GM10248 (cell line): ENCODE results near the gene DIP2B.

ENCODE experiments used
- CTCF ChIA-PET: fragments of 300-600 bp; sonication (Branson Sonifier 250); formaldehyde crosslinking; extraction: SDS; loops from one replicate; lab custom pipeline; 2021; ENCODE audit warnings: antibody characterized with exemption; lab: Yijun Ruan, JAX
- POLR2A ChIA-PET: fragments of 350-650 bp; sonication (Branson Sonifier 250); formaldehyde crosslinking; extraction: SDS; loops from one replicate; lab custom pipeline; 2020; ENCODE audit warnings: antibody characterized with exemption; lab: Yijun Ruan, JAX
- DNase-seq: peaks from one replicate; pipeline ENCODE4 v3.0.0; 2012; ENCODE audit errors: extremely low spot score
- TF ChIP-seq, protein P1 (sequence below): IDR thresholded peaks from 2 replicates; pipeline ENCODE4 v1.5.1; 2012; ENCODE audit warnings: mild to moderate bottlenecking, low read depth; ENCODE audit errors: extremely low read depth, missing control alignments, control extremely low read depth

The DIP2B gene

DNA sequence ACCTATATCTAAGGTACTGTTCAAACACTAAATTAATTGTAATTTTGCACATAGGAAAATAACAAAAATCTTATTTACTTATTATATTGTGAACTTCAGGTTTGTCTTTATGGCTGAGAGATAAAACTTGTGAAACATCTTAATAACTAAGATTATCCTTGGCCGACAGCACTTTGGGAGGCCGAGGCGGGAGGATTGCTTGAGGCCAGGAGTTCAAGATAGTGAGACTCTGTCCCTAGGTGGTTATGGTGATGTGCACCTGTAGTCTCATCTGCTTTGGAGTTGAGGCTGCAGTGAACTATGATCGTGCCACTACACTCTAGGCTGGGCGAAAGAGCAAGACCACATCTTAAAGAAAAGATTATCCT lies 22.6 kb downstream of the DIP2B start:
- DNase-seq = no peak
- ChIA-PET POLR2A (no interaction called here), CTCF (no interaction called here)
- TF ChIP-seq, protein P1, sequence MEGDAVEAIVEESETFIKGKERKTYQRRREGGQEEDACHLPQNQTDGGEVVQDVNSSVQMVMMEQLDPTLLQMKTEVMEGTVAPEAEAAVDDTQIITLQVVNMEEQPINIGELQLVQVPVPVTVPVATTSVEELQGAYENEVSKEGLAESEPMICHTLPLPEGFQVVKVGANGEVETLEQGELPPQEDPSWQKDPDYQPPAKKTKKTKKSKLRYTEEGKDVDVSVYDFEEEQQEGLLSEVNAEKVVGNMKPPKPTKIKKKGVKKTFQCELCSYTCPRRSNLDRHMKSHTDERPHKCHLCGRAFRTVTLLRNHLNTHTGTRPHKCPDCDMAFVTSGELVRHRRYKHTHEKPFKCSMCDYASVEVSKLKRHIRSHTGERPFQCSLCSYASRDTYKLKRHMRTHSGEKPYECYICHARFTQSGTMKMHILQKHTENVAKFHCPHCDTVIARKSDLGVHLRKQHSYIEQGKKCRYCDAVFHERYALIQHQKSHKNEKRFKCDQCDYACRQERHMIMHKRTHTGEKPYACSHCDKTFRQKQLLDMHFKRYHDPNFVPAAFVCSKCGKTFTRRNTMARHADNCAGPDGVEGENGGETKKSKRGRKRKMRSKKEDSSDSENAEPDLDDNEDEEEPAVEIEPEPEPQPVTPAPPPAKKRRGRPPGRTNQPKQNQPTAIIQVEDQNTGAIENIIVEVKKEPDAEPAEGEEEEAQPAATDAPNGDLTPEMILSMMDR = no peak

DNA sequence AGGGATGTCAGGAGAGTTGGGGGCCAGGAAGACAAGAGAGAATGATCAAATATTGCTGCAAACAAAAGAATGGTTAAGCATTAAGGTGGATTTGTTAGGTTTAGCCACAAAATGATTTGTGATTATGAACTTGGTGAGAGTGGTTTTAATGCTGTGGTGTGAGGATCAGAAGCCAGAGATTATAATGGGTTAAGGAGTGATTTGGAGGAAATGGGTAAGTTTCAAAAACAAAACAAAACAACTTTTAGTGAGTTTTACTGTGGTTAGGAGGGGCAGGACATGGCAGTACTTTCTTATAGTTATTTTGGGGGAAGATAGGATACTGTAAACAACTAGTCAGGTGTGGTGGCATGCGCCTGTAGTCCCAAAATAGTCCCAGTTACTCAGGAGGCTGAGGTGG lies 24.0 kb downstream of the DIP2B start:
- DNase-seq = no peak
- TF ChIP-seq, protein P1 = no peak
- POLR2A ChIA-PET = no interaction called here
- CTCF ChIA-PET = interaction anchor here (1.0 to 1.2 kb wide), 3 partner anchors 8 to 363 kb away, joined by 3 read pairs; no protein-coding TSS in a partner anchor

DNA sequence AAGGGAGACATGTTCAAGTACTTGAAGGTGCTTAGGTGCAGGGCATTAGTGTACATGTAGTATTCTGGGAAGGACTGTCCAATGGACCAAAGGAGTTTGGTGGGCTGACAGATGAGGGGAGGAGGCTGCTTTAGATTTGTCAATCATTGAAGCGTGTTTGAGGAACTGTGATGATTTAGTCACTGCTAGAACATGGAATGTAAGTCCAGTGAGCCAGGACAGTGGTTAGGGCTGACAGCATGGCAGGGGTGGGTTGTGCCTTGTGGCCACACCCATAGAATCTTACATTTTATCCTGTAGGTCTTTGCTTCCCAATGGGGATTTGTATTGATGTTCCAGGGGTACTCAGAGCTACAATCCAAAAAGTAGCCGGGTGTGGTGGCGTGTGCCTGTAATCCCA lies 24.6 kb downstream of the DIP2B start:
- TF ChIP-seq, protein P1 = no peak
- POLR2A ChIA-PET = no interaction called here
- CTCF ChIA-PET = interaction anchor here (1.0 to 1.2 kb wide), 3 partner anchors 9 to 362 kb away, joined by 3 read pairs; no protein-coding TSS in a partner anchor
- no peak for DNase-seq

DNA sequence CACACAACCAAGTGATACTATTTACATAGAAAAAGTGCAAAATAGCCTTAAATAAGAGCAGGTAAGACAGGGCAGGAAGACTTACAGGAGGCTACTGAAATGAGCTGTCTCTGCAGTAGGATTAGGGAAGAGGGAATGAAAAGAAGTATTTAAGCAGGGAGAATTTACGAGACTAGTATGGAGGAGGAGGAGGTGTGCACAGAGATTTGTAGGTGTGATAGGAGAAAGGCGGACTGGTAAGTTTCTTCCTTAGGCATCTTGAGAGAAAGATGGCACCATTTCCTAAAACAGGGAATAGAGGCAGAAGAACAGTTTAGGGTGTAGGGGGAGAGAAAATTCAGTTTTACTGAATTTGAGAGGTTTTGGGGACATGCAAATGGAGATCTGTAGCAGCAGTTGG lies 25.7 kb downstream of the DIP2B start:
- POLR2A ChIA-PET = no interaction called here
- TF ChIP-seq, protein P1 = no peak
- CTCF ChIA-PET = interaction anchor here (1.3 to 1.6 kb wide), 2 partner anchors 12 to 107 kb away, joined by 3 read pairs; no protein-coding TSS in a partner anchor
- no peak for DNase-seq

DNA sequence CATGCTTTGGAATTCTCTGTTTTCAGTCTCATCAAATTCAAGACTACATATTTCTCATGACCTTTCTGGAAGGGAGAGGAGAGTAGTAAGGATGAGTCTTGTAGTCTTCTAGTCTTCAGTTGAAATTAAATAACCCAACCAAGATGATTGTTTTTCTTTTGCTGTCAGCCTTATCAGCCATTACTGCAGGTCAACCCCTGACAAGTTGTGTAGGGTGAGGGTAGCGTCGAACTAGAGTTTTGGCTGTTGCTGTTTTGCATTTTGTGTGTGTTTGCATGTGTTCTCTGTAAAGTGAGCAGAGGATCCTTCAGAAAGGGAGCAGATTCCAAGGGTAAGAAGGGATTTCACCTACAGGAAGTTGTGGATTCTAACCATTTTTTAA lies 28.4 kb downstream of the DIP2B start:
- no peak for DNase-seq
- ChIA-PET POLR2A (interaction anchor here (0.6 kb wide), 1 partner anchor 550 kb away, joined by 3 read pairs; the partner anchor contains the start of gene CSRNP2), CTCF (interaction anchor here (1.2 kb wide), 1 partner anchor 10 kb away, joined by 3 read pairs; no protein-coding TSS in a partner anchor)
- TF ChIP-seq, protein P1 = no peak

DNA sequence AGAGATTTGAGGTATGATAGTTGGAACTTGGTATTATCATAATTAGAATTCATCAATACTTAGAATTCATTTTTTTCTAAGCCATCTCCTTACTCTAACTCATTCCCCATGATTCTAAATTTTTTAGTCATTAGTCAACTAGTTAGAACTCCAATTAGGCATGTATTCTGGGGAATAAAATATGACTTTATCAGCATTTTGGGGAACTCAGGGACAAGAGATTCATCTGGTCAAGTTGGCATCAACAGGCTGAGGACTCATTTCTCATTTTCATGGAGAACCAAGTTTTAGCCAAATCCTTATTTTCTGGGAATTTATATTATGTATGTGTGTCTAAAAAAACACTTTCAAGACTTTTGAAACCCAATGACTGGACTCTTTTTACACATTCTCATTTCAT lies 29.2 kb downstream of the DIP2B start:
- TF ChIP-seq, protein P1 = no peak
- no peak for DNase-seq
- CTCF ChIA-PET = interaction anchor here (1.2 to 1.5 kb wide), 4 partner anchors 10 to 24 kb away, joined by 3 to 6 read pairs (median 4); no protein-coding TSS in a partner anchor
- POLR2A ChIA-PET = no interaction called here
